Upper lobe of left lung (tissue), 6 donors: Measurements from ENCODE around the gene PTCH1. TPM values are rescaled to one million over a fixed set of nuclear protein-coding genes. Genes with fewer than 3 reads are reported as not detected.

Experiments used
- ATAC-seq, 2 donors: fragments of 200-7000 bp; cut with Tn5 transposase; one replicate each; pipeline ENCODE4 v1.9.1; 2022; ENCODE audit warnings: mild to moderate bottlenecking in 2 of 2, moderate library complexity in 2 of 2; ENCODE audit not compliant: low FRiP score in 2 of 2
- DNase-seq, 2 donors: peaks; one replicate each; pipeline ENCODE4 v3.0.0-alpha.2; 2019 to 2020
- H3K27ac ChIP-seq, 4 donors: fragments of 200-600 bp; sonication (generic); one replicate each; pipeline ENCODE4 v1.5.1; 2016 to 2019
- H3K27me3 ChIP-seq, 4 donors: fragments of 200-600 bp; sonication (generic); one replicate each; pipeline ENCODE4 v1.5.1; 2017 to 2019
- H3K36me3 ChIP-seq, 4 donors: fragments of 200-600 bp; sonication (generic); one replicate each; pipeline ENCODE4 v1.5.1; 2016 to 2019
- H3K4me1 ChIP-seq, 4 donors: fragments of 200-600 bp; sonication (generic); one replicate each; pipeline ENCODE4 v1.5.1; 2018 to 2019
- H3K4me3 ChIP-seq, 4 donors: fragments of 200-600 bp; sonication (generic); one replicate each; pipeline ENCODE4 v1.5.1; 2017 to 2019; ENCODE audit warnings: mild to moderate bottlenecking in 2 of 4, moderate library complexity in 1 of 4
- H3K9me3 ChIP-seq, 4 donors: fragments of 200-600 bp; sonication (generic); one replicate each; pipeline ENCODE4 v1.5.1; 2018 to 2019
- EP300 ChIP-seq, 4 donors: sonication (generic); formaldehyde crosslinking; IDR thresholded peaks; one replicate each; pipeline ENCODE4 v1.5.1; 2017; ENCODE audit warnings: antibody characterized with exemption in 4 of 4, control low read depth in 2 of 4
- POLR2A ChIP-seq, 4 donors: fragments of 450-650 bp; IDR thresholded peaks; one replicate each; pipeline ENCODE4 v1.5.1; 2016 to 2017; ENCODE audit warnings: antibody characterized with exemption in 4 of 4, mild to moderate bottlenecking in 2 of 4
- POLR2AphosphoS5 ChIP-seq, 2 donors: sonication (generic); formaldehyde crosslinking; IDR thresholded peaks; one replicate each; pipeline ENCODE4 v1.5.1; 2017; ENCODE audit warnings: antibody characterized with exemption in 2 of 2
- WGBS, 2 donors: methylation state at CpG; one replicate each; pipeline ENCODE4 v1.1.5; 2017 to 2018; 5-methylcytosine and 5-hydroxymethylcytosine counted together
- total RNA-seq, 6 donors: library from RNA; depleted of rRNA in 4 of 6; stranded (reverse); fragments of >200 nt in 4 of 6; gene quantifications; one replicate each; pipeline versions ENCODE4 v1.1.0 to v1.2.1, GENCODE V29; 2016 to 2021
- TF ChIP-seq, protein P1 (sequence below), 6 experiments: fragments of 450-650 bp in 4 of 6; fragments of 200-600 bp in 2 of 6; sonication (generic) in 2 of 6; IDR thresholded peaks; one replicate each; pipeline ENCODE4 v1.5.1; 2016 to 2019; ENCODE audit warnings: antibody characterized with exemption in 6 of 6
- donor health status: DM: no; HTN: no; CAD: no; lungs with moderate emphysema.
- donor health status: DM: no; HTN: yes; CAD: no; lungs with severe emphysema.

Gene PTCH1
- total RNA-seq, 6 donors from 2014 or later = 7.4 to 28.0 (median 13.9) TPM

DNA sequence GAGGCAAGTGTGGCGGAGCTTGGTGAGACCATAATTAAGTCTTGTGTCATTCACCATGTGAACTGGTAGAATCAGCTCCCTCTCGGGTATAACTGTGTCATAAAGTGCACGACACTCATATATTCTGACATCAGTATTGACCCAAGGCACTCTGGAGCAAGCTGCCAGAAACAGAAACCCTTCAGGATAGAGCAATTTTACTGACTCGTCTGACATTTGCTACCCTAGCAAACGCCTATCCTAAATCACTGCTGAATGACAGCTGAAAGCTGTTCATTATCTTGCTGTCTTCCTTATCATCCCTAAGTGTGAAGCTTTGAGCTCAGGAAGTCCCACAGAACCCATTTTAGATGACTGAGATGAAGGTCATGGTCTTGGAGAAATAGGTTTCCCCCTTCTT lies 27.8 kb downstream of the PTCH1 start:
- TF ChIP-seq EP300 (IDR thresholded peaks at IDR 0.05) = no peak
- TF ChIP-seq POLR2A (IDR thresholded peaks at IDR 0.05) = no peak
- TF ChIP-seq POLR2AphosphoS5 (IDR thresholded peaks at IDR 0.05) = no peak
- TF ChIP-seq, protein P1, sequence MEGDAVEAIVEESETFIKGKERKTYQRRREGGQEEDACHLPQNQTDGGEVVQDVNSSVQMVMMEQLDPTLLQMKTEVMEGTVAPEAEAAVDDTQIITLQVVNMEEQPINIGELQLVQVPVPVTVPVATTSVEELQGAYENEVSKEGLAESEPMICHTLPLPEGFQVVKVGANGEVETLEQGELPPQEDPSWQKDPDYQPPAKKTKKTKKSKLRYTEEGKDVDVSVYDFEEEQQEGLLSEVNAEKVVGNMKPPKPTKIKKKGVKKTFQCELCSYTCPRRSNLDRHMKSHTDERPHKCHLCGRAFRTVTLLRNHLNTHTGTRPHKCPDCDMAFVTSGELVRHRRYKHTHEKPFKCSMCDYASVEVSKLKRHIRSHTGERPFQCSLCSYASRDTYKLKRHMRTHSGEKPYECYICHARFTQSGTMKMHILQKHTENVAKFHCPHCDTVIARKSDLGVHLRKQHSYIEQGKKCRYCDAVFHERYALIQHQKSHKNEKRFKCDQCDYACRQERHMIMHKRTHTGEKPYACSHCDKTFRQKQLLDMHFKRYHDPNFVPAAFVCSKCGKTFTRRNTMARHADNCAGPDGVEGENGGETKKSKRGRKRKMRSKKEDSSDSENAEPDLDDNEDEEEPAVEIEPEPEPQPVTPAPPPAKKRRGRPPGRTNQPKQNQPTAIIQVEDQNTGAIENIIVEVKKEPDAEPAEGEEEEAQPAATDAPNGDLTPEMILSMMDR (IDR thresholded peaks at IDR 0.05) = no peak
- Histone ChIP-seq H3K9me3 (no peaks in the 10 kb centered on the region), H3K36me3 (no peaks in the 10 kb centered on the region), H3K4me3 (no peak overlapping the region), H3K27me3 (no peaks in the 10 kb centered on the region), H3K4me1 (peaks cover 0 to 22% (median 12%) of the 10 kb centered on the region in 4 donors), H3K27ac (no peak overlapping the region)
- no peak for DNase-seq
- no peak for ATAC-seq
- 72 to 76% methylated on average over 5 of the region's 5 CpGs for WGBS, 2 donors

- peak in 1 of 2 donors; percentile 41 for ATAC-seq
- H3K27me3 ChIP-seq = no peaks in the 10 kb centered on the region
- WGBS, 2 donors = 57% methylated on average over 1 to 5 of the region's 5 CpGs
- TF ChIP-seq EP300 (IDR thresholded peaks at IDR 0.05) (no peak), POLR2AphosphoS5 (IDR thresholded peaks at IDR 0.05) (peak in 1 of 2 donors; percentile 15), POLR2A (IDR thresholded peaks at IDR 0.05) (no peak)
- TF ChIP-seq, protein P1 (IDR thresholded peaks at IDR 0.05) = no peak
- H3K9me3 ChIP-seq = no peaks in the 10 kb centered on the region
- peak in 1 of 2 donors; percentile 54 for DNase-seq
- H3K4me3 ChIP-seq = no peak overlapping the region
- H3K4me1 ChIP-seq = peaks cover 0 to 20% (median 13%) of the 10 kb centered on the region in 4 donors
- no peaks in the 10 kb centered on the region for H3K36me3 ChIP-seq
- H3K27ac ChIP-seq = no peak overlapping the region
Observed at GRCh38 chr9:95486318-95486717, 30.5 kb downstream of the PTCH1 start.

DNA sequence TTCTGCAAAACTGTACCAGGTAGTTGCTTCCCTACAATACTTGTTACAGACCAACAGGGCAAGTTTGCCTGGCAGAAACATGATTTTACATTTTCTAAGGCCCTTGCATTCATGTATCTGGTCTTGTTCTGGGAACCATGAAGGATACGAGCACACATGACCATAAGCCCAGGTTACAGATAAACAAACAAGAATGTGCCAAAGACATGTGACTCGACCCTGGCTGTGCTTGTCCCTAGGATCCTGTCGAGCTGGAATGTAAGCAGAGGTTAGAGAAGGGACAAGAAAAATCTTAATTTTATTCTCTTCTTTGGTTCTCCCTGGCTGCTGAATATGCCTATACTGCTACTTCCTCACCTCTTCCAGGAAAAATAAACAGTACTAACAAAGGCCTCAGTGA lies 32.5 kb downstream of the PTCH1 start:
- Histone ChIP-seq H3K4me3 (no peak overlapping the region), H3K9me3 (no peaks in the 10 kb centered on the region), H3K27ac (peak overlapping the region in 1 of 4 donors; percentile 19), H3K36me3 (peaks cover 0 to 11% (median 3%) of the 10 kb centered on the region in 4 donors), H3K4me1 (peaks cover 0 to 20% (median 13%) of the 10 kb centered on the region in 4 donors), H3K27me3 (no peaks in the 10 kb centered on the region)
- DNase-seq (no peak), ATAC-seq (no peak)
- no peak for TF ChIP-seq POLR2AphosphoS5 (IDR thresholded peaks at IDR 0.05)
- TF ChIP-seq, protein P1 (IDR thresholded peaks at IDR 0.05) = no peak
- no peak for TF ChIP-seq POLR2A (IDR thresholded peaks at IDR 0.05)
- no peak for TF ChIP-seq EP300 (IDR thresholded peaks at IDR 0.05)
- 58 to 60% methylated on average over 3 of the region's 3 CpGs for WGBS, 2 donors

DNA sequence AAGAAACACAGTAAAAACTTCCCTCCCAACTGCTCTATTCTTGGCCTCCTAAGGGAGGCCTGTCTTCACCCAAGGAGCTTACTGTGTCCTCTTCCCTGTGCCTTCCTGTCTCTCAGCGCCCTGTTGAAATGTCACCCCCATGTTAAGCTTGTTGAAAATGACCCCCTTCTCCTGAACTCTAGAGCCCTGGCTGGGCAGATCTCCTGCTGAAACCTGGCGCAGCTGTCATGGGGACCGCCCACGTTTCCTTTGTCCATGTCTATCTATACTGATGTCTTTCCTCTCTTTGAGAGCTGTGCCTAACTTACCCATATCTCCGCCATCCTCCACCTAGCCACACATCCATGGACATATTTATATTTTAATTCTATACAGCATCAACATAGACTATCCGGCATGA lies 33.3 kb downstream of the PTCH1 start:
- no peak for DNase-seq
- H3K36me3 ChIP-seq = peaks cover 3 to 19% (median 9%) of the 10 kb centered on the region in 4 donors
- no peak overlapping the region for H3K4me3 ChIP-seq
- ATAC-seq = no peak
- TF ChIP-seq POLR2A (IDR thresholded peaks at IDR 0.05) (no peak), POLR2AphosphoS5 (IDR thresholded peaks at IDR 0.05) (no peak), EP300 (IDR thresholded peaks at IDR 0.05) (no peak)
- TF ChIP-seq, protein P1 (IDR thresholded peaks at IDR 0.05) = no peak
- no peaks in the 10 kb centered on the region for H3K27me3 ChIP-seq
- H3K9me3 ChIP-seq = no peaks in the 10 kb centered on the region
- H3K4me1 ChIP-seq = peaks cover 0 to 20% (median 13%) of the 10 kb centered on the region in 4 donors
- 85 to 93% methylated on average over 6 of the region's 6 CpGs for WGBS, 2 donors
- no peak overlapping the region for H3K27ac ChIP-seq

GRCh38 chr9:95482621-95483020 lies 34.1 kb downstream of the PTCH1 start:
- TF ChIP-seq POLR2A (IDR thresholded peaks at IDR 0.05) = no peak
- no peak for TF ChIP-seq POLR2AphosphoS5 (IDR thresholded peaks at IDR 0.05)
- no peak for TF ChIP-seq EP300 (IDR thresholded peaks at IDR 0.05)
- TF ChIP-seq, protein P1 (IDR thresholded peaks at IDR 0.05) = no peak
- H3K27ac ChIP-seq = no peak overlapping the region
- peaks cover 6 to 27% (median 15%) of the 10 kb centered on the region in 4 donors for H3K36me3 ChIP-seq
- no peaks in the 10 kb centered on the region for H3K27me3 ChIP-seq
- H3K9me3 ChIP-seq = no peaks in the 10 kb centered on the region
- WGBS, 2 donors = 95 to 100% methylated on average over 3 of the region's 3 CpGs
- H3K4me1 ChIP-seq = peaks cover 0 to 20% (median 13%) of the 10 kb centered on the region in 4 donors
- no peak for DNase-seq
- no peak overlapping the region for H3K4me3 ChIP-seq
- no peak for ATAC-seq
